GM18505 (cell line): Measurements from ENCODE around the gene EFNA3.

Experiments used
- ATAC-seq: cut with Tn5 transposase; IDR thresholded peaks from one replicate; pipeline ENCODE4 v1.9.1; 2021; ENCODE audit not compliant: unreplicated experiment
- POLR2A ChIP-seq: IDR thresholded peaks from 4 replicates; pipeline ENCODE4 v1.6.1; 2011; ENCODE audit warnings: borderline replicate concordance; ENCODE audit not compliant: insufficient read depth, insufficient read length; ENCODE audit errors: extremely low read depth

EFNA3 gene

DNA sequence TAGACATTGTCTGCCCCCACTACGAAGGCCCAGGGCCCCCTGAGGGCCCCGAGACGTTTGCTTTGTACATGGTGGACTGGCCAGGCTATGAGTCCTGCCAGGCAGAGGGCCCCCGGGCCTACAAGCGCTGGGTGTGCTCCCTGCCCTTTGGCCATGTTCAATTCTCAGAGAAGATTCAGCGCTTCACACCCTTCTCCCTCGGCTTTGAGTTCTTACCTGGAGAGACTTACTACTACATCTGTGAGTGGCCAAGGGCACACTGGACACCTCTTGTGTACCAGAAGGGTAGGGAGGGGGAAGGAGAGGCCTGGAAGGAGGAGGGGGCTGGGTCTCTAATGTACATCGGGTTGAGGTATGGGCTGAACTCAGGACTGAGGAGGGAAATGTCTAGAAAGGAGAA lies 11.9 kb upstream of the EFNA3 start:
- ATAC-seq, result no peak

DNA sequence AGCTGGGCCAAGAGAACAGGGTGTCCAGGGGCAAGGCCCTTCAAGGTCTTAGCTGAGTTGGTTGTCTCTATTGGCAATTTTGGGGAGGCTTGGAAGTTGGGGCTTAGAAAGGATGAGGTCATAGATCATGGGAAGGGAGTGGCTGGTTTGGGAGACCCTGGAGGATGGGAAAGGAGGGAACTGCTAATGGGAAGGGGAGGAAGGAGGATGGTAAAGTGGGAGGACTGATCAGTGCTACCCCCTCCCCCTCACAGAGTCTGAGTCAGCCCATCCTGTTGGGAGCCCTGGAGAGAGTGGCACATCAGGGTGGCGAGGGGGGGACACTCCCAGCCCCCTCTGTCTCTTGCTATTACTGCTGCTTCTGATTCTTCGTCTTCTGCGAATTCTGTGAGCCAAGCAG lies 10.0 kb upstream of the EFNA3 start:
- no peak for TF ChIP-seq POLR2A
- ATAC-seq, result no peak

More for the DNA sequence above, 11.9 kb upstream of the EFNA3 start:
- TF ChIP-seq POLR2A, result no peak

DNA sequence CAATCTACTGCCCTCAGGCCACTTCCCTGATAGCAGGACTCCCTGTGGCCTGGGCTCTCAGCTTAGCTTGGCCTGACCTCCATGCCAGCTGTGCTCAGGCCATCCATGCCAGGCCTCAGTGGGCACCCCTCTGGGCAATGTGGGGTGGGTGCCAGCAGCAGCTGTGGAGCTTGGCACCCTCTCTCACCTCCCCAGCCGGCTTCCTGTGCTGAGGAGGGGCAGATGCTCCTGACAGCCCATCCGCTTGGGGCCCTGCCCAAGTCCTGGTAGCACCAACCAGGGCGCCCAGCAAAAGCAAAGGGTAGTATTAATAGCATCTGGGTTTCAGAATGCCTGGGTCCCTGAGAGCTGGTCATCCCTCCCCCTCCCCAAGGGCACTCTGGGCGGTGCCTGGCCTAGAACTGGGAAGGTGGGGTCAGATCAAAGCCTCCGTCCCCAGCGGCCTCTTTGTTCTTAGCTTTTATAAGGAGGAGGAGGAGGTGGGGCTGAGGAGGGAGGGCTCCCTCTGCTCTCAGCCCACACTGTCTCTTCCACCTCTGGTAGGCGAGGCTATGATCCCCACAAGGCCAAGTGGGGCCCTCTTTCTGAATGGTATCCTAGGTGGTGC lies 9.0 kb upstream of the EFNA3 start:
- no peak for ATAC-seq
- no peak for TF ChIP-seq POLR2A

DNA sequence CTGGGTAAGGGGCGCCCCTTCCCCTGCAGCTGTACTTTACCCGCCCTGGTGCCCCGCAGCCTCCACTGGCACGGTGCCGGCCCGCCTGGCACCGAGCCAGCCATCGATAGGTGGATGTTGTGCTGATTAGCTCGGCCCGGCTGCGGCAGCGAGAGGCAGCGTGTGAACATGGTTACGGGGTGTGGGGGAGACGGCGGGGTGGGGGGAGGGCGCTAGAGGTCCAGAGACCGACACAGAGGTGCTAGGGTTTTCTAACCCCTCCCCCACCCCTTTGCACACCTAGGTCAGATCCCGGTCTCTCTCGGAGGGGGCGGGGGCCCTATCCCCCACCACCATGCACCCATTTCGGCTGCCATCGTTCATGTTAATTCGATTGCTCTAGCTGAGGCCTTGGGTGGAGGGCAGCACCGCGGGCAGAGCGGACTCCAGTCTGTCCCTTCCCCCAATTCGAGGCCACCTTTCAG lies 8.4 kb upstream of the EFNA3 start:
- no peak for ATAC-seq
- TF ChIP-seq POLR2A, result no peak

DNA sequence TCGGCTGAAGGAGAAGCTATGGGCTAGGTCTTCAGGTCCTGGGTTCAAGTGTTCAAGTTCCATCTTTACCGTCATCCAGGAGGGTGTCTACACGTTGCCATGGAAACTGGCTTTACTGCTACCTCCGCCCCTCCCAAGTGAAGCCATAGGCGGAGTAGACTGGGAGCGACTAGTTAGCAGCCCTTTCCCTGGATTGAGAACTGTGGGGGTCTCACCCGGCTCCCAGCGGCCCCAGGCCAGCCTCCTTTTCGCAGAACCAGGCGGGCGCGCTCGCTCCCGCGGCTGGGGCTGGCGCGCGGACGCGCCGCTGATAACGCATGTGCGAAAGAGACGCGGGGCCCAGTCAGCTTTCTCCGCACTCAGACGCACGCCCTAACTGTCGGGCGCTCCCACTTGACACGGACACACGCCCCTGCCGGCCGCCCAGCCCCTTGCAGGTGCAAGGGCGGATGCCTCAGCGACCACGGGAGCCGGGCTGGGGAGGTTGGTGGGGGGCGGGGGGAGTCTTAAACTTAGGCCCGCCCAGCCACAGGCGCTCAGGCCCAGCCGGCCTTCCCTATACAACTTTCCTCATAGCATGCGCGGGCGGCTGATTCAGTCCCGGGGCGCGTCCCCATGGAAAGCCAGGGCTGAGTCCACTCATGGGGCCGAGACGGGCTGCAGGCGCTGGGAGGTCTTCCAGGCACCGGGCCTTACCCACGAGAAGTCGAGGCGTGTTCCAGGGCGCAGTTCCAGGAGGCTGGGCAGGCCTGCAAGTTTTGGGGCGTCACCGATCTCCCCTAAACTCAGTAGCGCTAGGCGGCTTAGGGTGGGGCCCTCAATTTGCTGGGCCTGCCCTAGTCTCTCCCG lies 7.7 kb upstream of the EFNA3 start:
- TF ChIP-seq POLR2A, result no peak
- ATAC-seq, result peak; percentile 60

DNA sequence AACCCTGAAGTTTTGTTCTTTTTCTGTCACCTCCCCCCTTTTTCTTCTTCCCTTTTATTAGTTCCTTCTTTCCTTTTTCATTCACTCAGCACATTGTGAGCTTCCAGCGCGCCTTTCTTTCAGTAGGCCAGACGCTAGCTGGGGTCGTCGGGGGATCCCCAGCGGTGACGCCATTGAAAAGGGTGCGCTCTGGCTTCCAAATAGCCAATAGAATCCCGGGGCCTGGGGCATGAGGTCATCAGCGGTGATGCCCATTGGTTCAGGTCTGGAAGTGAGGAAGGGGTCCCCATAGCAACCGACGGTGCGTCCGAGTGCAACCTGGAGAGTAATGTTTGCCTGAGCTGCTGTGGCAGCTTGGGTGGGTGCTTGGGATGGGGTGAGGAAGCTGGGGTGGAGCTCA lies 6.9 kb upstream of the EFNA3 start:
- ATAC-seq, result no peak
- TF ChIP-seq POLR2A, result no peak

DNA sequence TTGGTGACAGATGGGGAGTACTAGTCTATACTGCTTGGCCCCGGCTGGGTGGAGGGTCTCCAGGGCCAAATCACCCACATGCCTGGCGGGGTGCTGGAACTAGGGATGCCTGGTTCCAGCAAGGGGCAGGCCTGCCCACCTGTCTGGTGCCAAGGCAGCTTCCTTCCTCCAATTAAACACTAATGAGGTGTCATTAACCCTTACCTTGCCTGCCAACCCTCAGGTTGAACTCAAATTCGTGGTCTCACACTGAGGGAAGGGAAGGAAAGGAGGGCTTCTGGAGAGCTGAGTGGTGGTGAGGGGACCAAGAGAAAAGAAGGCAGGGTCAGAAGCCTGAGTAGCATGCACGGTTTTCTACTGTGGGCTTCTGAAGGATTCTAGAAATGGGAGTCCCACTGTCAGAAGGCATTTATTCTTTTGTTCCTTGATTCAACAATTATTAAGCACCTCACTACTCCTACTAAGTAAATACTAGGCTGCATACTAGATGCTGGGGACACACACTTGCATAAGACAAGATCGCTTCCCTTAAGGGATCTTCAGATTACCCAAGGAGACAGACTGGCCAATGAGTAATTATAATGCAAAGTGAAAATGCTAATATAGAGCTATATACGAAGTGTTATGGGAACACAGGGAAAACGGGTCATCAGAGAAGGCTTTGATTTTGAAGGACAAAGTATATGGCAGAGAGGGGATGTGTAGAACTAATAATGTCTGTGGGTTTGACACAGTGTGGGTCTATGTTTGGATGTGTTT lies 5.9 kb upstream of the EFNA3 start:
- TF ChIP-seq POLR2A, result no peak
- no peak for ATAC-seq

DNA sequence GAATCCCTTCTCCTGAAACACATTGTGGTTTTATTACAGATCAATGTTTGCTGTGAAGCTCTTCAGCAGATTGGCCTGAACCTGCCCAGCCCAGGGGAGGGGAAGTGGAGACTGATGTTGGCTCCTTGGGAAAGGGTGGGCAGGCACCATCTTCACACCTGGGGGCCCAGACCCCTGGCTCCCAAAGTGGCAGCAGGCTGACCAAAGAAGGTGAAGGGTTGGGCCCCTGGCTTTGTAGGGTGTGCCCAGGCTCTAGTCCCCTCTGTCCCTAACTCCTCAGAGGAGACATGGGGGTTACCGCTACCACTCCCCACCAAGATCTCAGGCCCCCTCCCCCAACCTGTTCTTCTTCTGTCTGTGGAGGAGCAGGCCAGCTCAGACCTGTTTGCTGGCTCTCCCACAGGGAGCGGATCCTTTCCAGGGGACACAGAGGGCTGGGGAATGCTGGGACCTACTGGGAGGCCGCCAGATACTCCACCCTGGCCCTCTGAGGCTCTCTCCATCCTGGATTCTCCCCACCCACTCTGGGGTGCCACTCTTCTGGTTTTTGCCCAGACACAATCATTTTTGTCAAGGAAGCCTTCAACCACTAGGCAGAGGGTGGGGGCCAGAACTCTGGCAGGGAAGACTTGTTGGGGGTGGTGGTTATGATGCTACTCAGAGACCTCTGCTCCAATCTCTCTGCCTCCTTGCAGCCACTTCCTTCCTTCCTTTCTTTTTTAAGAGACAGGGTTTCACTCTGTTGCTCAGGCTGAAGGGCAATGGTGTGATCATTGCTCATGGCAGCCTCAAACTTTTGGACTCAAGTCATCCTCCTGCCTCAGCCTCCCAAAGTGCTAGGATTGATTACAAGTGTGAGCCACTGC lies 5.0 kb upstream of the EFNA3 start:
- no peak for TF ChIP-seq POLR2A
- no peak for ATAC-seq

DNA sequence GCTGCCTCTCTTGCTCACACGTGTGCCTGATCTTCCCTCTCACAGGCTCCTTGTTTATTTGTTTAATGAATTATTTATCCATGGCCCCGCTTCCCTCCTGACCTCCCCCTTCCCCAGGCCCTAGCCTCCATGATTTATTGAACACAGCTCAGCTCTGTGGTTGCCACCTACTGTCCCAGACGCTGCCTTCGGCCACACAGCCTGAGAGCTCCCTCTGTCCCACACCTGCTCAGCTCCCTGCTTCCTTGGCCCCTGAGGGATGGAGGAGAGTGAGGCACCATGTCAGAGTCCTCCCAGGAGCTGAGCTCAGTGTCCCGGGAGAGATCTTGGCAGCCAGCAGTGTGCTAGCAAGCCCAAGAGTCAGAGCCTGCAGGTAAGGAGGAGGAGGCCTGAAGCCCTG lies 3.1 kb upstream of the EFNA3 start:
- TF ChIP-seq POLR2A, result no peak
- no peak for ATAC-seq

DNA sequence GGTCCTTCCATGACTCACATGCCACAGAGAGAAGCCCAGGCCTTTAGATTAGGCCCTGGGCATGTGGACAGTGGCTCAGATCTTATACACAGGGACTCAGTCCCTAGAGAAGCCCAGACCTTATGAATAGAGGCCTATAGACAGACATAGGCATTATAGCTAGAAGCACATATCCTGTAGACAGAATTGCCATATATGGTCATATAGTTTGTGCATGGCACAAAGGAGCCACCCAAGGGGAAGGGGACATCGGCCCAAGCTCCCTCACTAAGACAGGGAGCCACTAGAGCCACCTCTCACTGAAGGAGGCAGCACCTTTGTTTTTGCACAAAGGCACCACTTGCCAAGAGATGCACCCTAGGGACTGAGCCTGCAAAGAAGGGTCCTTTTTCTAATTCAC lies 2.3 kb upstream of the EFNA3 start:
- no peak for TF ChIP-seq POLR2A
- ATAC-seq, result no peak

DNA sequence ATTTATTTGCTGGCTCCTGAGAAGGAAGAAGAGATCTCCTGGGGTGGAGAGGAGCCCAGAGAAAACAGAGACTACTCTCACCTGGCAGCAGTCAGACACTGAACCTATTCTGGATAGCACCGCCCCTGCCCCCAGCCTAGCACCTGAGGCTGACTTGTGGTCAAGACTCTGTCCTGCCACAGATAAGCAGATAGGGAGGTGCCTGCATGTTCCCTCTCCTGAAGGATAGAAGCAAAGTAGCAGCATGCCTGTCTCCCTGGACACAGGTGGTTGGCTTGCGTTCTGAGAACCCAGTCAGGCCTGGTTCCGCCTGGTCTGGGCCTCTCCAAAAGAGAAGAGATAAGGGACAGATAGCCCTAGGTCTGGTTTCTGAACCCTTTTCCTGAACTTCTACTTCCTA lies 1.3 kb upstream of the EFNA3 start:
- no peak for TF ChIP-seq POLR2A
- ATAC-seq, result no peak

DNA sequence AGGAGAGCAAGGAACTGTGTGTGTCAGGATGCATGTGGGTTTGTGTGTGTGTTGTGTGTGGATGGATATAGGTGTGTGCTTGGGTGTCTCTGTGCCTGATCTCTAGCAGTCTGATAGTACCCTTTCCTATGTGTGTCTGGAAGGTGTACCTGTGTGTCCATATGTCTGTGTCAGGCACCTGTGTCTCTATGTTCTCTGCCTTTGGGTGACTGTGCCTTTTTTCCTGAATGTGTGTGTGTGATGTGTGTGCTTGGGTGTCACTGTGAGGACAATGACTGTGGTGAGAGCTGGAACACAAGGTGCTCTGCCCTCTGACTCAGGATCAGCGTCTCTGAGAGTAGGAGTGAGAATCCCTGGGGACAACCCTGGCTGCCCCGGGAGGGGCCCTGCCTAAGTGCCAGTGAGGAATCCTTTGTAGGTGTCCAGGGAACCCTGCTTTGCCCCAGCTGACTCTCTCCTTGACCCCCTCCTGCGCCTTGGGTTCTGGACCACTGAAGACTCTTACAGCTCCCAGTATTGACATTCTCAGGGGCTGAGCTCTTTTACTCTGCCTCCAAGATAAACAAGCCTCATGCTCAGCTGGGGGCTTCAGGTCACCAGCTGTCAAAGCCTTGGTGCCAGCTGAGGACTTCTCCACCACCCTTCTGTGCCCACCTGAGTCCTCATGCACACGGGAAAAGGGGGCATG lies 735 bp upstream of the EFNA3 start:
- ATAC-seq, result no peak
- no peak for TF ChIP-seq POLR2A
